ENCODE results near the gene CLEC17A. TPM values are rescaled to one million over a fixed set of nuclear protein-coding genes. Genes with fewer than 3 reads are reported as not detected.
"Not testable (repeated sequence)": the region's sequence is repeated elsewhere in the genome, so short reads cannot be mapped to it uniquely, and the experiment has no call there.

Gene CLEC17A
- total and polyA plus RNA-seq, 2 experiments from 2014 or later, result not detected

DNA sequence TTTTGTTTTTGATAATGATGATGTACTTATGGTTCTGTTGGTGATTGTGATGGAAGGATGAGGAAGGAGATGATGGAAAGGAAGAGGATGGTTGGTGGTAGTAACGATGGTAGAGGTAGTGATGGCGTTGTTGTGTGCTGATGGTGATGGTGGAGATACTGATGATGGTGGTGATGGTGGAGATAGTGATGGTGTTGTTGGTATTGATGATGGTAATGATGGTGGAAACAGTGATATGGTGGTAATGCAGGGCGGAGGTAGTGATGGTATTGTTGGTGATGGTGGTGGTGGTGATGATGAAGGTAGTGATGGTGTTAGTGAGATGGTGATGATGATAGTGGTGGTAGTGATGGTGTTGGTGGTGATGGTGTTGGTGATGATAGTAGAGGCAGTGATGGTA is 12.7 kb downstream of the CLEC17A start:
- Histone ChIP-seq H3F3A (ENCODE audit: insufficient read depth) (no peaks in the 10 kb centered on the region), H3K4me2 (ENCODE audit: unreplicated experiment) (no peak overlapping the region), H3K27ac (no peak overlapping the region), H3K27me3 (replicated peaks; ENCODE audit: insufficient read depth) (no peaks in the 10 kb centered on the region), H4K20me1 (ENCODE audit: insufficient read depth) (no peaks in the 10 kb centered on the region), H2AFZ (no peak overlapping the region), H3K4me1 (ENCODE audit: insufficient read depth) (no peaks in the 10 kb centered on the region), H3K9me2 (ENCODE audit: insufficient read depth) (no peaks in the 10 kb centered on the region), H3K9me3 (ENCODE audit: low read depth) (no peaks in the 10 kb centered on the region), H3K79me2 (ENCODE audit: insufficient read depth) (no peaks in the 10 kb centered on the region), H3K9ac (no peak overlapping the region), H3K36me3 (ENCODE audit: low read depth) (no peaks in the 10 kb centered on the region), H3K4me3 (no peak overlapping the region)
- in situ Hi-C loops (cut with MboI), result no loop called here
- 30% methylated on average over 3 of the region's 3 CpGs for WGBS, 2 experiments (ENCODE audit: low coverage in 1 of 2, low lambda C conversion rate in 2 of 2, missing lambda C conversion rate in 2 of 2)
- no peak for TF ChIP-seq EZH2 (IDR thresholded peaks at IDR 0.05; ENCODE audit: insufficient read depth, poor library complexity, severe bottlenecking)
- TF ChIP-seq EZH2phosphoT487 (IDR thresholded peaks at IDR 0.05; ENCODE audit: insufficient read depth, low read depth), result no peak
- DNase-seq, result no peak

DNA sequence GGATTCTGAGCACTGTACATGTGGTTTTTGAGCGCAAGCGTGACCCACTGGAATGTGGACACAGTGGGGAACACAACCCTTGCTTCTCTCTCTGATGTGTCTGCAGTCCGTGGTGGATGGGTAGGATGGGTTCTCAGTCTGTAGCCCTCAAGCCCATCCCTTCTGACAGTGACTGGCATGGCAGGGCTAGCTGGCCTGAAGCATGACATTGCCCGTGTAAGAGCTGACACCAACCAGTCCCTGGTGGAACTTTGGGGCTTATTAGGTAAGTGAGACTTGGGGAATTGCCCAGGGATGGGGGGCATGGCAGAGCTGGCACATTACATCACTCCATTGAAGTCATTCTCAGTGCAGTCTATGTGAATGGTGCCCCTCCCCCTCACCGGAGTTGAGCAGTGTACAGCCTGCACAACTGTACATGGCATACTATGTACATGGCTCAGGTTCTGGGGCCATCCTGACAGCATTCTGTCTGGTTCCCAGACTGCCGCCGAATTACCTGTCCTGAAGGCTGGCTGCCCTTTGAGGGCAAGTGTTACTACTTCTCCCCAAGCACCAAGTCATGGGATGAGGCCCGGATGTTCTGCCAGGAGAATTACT is 16.8 kb downstream of the CLEC17A start:
- Histone ChIP-seq H3K4me1 (ENCODE audit: insufficient read depth) (no peaks in the 10 kb centered on the region), H3K36me3 (ENCODE audit: low read depth) (no peaks in the 10 kb centered on the region), H3K4me2 (ENCODE audit: unreplicated experiment) (no peak overlapping the region), H3K27ac (no peak overlapping the region), H2AFZ (no peak overlapping the region), H3F3A (ENCODE audit: insufficient read depth) (no peaks in the 10 kb centered on the region), H3K4me3 (no peak overlapping the region), H3K9me3 (ENCODE audit: low read depth) (no peaks in the 10 kb centered on the region), H4K20me1 (ENCODE audit: insufficient read depth) (no peaks in the 10 kb centered on the region), H3K9me2 (ENCODE audit: insufficient read depth) (no peaks in the 10 kb centered on the region), H3K27me3 (replicated peaks; ENCODE audit: insufficient read depth) (no peaks in the 10 kb centered on the region), H3K9ac (no peak overlapping the region), H3K79me2 (ENCODE audit: insufficient read depth) (no peaks in the 10 kb centered on the region)
- WGBS, 2 experiments (ENCODE audit: low coverage in 1 of 2, low lambda C conversion rate in 2 of 2, missing lambda C conversion rate in 2 of 2), result 35 to 56% methylated on average over 8 of the region's 8 CpGs
- TF ChIP-seq EZH2phosphoT487 (IDR thresholded peaks at IDR 0.05; ENCODE audit: insufficient read depth, low read depth) (no peak), EZH2 (IDR thresholded peaks at IDR 0.05; ENCODE audit: insufficient read depth, poor library complexity, severe bottlenecking) (no peak)
- DNase-seq, result no peak
- in situ Hi-C loops (cut with MboI), result no loop called here

DNA sequence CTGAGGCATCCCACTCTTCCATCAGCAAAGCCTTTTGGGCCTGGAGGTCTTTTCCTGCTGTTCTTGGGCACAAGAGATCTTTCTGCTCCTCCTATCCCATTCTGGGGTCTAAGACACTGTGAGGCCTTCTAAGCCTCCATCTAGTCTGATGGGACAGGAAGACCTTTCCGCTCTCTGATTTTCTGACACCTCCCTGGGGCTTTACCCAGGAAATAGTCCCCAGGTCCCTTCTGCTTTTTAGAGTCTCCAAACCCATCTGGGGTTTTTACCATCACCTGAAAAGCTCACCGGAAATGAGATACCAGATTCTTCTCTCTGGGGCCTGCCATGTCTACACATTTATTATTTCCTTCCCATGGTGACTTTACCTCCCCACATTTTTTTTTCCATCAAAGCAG is 21.1 kb downstream of the CLEC17A start:
- in situ Hi-C loops (cut with MboI), result no loop called here
- TF ChIP-seq EZH2phosphoT487 (IDR thresholded peaks at IDR 0.05; ENCODE audit: insufficient read depth, low read depth) (no peak), EZH2 (IDR thresholded peaks at IDR 0.05; ENCODE audit: insufficient read depth, poor library complexity, severe bottlenecking) (no peak)
- H3K9me3 ChIP-seq (ENCODE audit: low read depth), result no peaks in the 10 kb centered on the region
- no peak for DNase-seq
- no peaks in the 10 kb centered on the region for H3K79me2 ChIP-seq (ENCODE audit: insufficient read depth)
- no peaks in the 10 kb centered on the region for H3F3A ChIP-seq (ENCODE audit: insufficient read depth)
- H3K27me3 ChIP-seq (replicated peaks; ENCODE audit: insufficient read depth), result no peaks in the 10 kb centered on the region
- H3K9ac ChIP-seq, result no peak overlapping the region
- H2AFZ ChIP-seq, result no peak overlapping the region
- no peaks in the 10 kb centered on the region for H4K20me1 ChIP-seq (ENCODE audit: insufficient read depth)
- H3K27ac ChIP-seq, result no peak overlapping the region
- H3K9me2 ChIP-seq (ENCODE audit: insufficient read depth), result no peaks in the 10 kb centered on the region
- H3K4me2 ChIP-seq (ENCODE audit: unreplicated experiment), result no peak overlapping the region
- H3K4me3 ChIP-seq, result no peak overlapping the region
- no peaks in the 10 kb centered on the region for H3K36me3 ChIP-seq (ENCODE audit: low read depth)
- WGBS, 2 experiments (ENCODE audit: low coverage in 1 of 2, low lambda C conversion rate in 2 of 2, missing lambda C conversion rate in 2 of 2), result 13 to 20% methylated on average over 2 of the region's 2 CpGs
- no peaks in the 10 kb centered on the region for H3K4me1 ChIP-seq (ENCODE audit: insufficient read depth)

DNA sequence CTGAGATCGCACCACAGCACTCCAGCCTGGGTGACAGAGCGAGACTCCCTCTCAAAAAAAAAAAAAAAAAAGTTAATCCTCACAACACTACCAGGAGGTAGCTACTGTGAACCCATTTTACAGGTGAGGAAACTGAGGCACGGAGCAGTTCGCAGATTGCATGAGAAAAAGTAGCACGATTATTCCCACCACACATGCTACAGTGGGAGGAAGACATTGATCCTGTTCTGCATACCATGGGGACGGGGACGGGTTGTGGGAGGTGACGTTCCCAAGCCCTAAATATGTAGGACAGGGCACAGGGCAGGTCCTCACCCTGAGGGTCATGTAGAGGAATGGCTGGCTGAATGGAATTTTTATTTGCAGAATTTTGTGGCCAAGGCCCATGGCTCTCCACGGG is 23.7 kb downstream of the CLEC17A start:
- Histone ChIP-seq H3F3A (ENCODE audit: insufficient read depth) (no peaks in the 10 kb centered on the region), H3K9me2 (ENCODE audit: insufficient read depth) (no peaks in the 10 kb centered on the region), H3K9ac (no peak overlapping the region), H3K4me1 (ENCODE audit: insufficient read depth) (no peaks in the 10 kb centered on the region), H3K4me2 (ENCODE audit: unreplicated experiment) (no peak overlapping the region), H3K27ac (no peak overlapping the region), H3K9me3 (ENCODE audit: low read depth) (no peaks in the 10 kb centered on the region), H3K4me3 (no peak overlapping the region), H4K20me1 (ENCODE audit: insufficient read depth) (no peaks in the 10 kb centered on the region), H3K27me3 (replicated peaks; ENCODE audit: insufficient read depth) (no peaks in the 10 kb centered on the region), H3K36me3 (ENCODE audit: low read depth) (no peaks in the 10 kb centered on the region), H3K79me2 (ENCODE audit: insufficient read depth) (no peaks in the 10 kb centered on the region), H2AFZ (no peak overlapping the region)
- WGBS, 2 experiments (ENCODE audit: low coverage in 1 of 2, low lambda C conversion rate in 2 of 2, missing lambda C conversion rate in 2 of 2), result 29 to 36% methylated on average over 9 of the region's 9 CpGs
- no peak for DNase-seq
- TF ChIP-seq EZH2 (IDR thresholded peaks at IDR 0.05; ENCODE audit: insufficient read depth, poor library complexity, severe bottlenecking) (no peak), EZH2phosphoT487 (IDR thresholded peaks at IDR 0.05; ENCODE audit: insufficient read depth, low read depth) (no peak)
- in situ Hi-C loops (cut with MboI), result no loop called here

DNA sequence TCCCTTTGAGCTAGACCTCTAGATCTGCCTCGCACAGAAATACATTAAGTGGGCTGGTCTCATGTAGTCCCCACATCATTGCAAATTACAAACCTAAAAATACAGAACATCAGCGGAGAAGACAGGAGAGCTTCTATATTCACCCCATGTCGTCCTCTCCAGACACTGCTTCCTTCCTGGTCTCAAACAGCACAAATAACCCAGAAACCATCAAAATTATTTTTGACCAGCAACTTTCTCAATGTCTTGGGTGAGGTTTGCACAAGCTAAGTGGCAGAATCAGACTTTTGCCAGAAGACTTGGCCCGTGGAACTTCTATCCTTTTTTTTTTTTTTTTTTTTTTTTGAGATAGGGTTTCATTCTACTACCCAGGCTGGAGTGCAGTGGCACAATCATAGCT is 28.2 kb downstream of the CLEC17A start:
- no peak overlapping the region for H3K4me3 ChIP-seq
- no peaks in the 10 kb centered on the region for H3K9me2 ChIP-seq (ENCODE audit: insufficient read depth)
- no peak overlapping the region for H2AFZ ChIP-seq
- no peaks in the 10 kb centered on the region for H3K27me3 ChIP-seq (replicated peaks; ENCODE audit: insufficient read depth)
- in situ Hi-C loops (cut with MboI), result no loop called here
- WGBS, 2 experiments (ENCODE audit: low coverage in 1 of 2, low lambda C conversion rate in 2 of 2, missing lambda C conversion rate in 2 of 2), result 26 to 31% methylated on average over 4 of the region's 4 CpGs
- no peaks in the 10 kb centered on the region for H4K20me1 ChIP-seq (ENCODE audit: insufficient read depth)
- H3K27ac ChIP-seq, result no peak overlapping the region
- TF ChIP-seq EZH2phosphoT487 (IDR thresholded peaks at IDR 0.05; ENCODE audit: insufficient read depth, low read depth) (no peak), EZH2 (IDR thresholded peaks at IDR 0.05; ENCODE audit: insufficient read depth, poor library complexity, severe bottlenecking) (no peak)
- no peaks in the 10 kb centered on the region for H3K9me3 ChIP-seq (ENCODE audit: low read depth)
- DNase-seq, result no peak
- H3F3A ChIP-seq (ENCODE audit: insufficient read depth), result no peaks in the 10 kb centered on the region
- no peaks in the 10 kb centered on the region for H3K4me1 ChIP-seq (ENCODE audit: insufficient read depth)
- H3K9ac ChIP-seq, result no peak overlapping the region
- no peaks in the 10 kb centered on the region for H3K36me3 ChIP-seq (ENCODE audit: low read depth)
- H3K79me2 ChIP-seq (ENCODE audit: insufficient read depth), result no peaks in the 10 kb centered on the region
- H3K4me2 ChIP-seq (ENCODE audit: unreplicated experiment), result no peak overlapping the region

DNA sequence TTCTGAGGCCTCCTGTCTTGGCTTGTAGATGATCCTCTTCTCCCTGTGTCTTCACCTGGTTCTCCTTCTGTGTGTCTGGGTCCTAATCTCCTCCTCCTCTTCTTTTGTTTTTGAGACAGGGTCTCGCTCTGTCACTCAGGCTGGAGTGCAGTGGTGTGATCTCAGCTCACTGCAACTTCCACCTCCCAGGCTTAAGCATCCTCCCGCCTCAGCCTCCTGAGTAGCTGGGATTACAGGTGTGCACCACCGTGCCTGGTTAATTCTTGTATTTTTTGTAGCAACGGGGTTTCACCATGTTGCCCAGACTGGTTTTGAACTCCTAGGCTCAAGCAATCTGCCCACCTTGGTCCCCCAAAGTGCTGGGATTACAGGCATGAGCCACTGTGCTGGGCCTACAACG is 29.4 kb downstream of the CLEC17A start:
- H2AFZ ChIP-seq; H3K9me3 ChIP-seq (ENCODE audit: low read depth); H3K4me3 ChIP-seq; H3K36me3 ChIP-seq (ENCODE audit: low read depth); H3K27ac ChIP-seq; in situ Hi-C loops (cut with MboI); H3F3A ChIP-seq (ENCODE audit: insufficient read depth); H4K20me1 ChIP-seq (ENCODE audit: insufficient read depth); H3K4me1 ChIP-seq (ENCODE audit: insufficient read depth); H3K4me2 ChIP-seq (ENCODE audit: unreplicated experiment); H3K9me2 ChIP-seq (ENCODE audit: insufficient read depth); H3K9ac ChIP-seq; DNase-seq; H3K27me3 ChIP-seq (replicated peaks; ENCODE audit: insufficient read depth); H3K79me2 ChIP-seq (ENCODE audit: insufficient read depth): not testable (repeated sequence)
- WGBS, 2 experiments (ENCODE audit: low coverage in 1 of 2, low lambda C conversion rate in 2 of 2, missing lambda C conversion rate in 2 of 2), result 21 to 28% methylated on average over 5 of the region's 5 CpGs
